GM12892 (cell line): ENCODE results near the gene RASSF10.

Source experiments
- POLR2A ChIP-seq: IDR thresholded peaks from 2 replicates; pipeline ENCODE4 v1.6.1; 2011; ENCODE audit warnings: low read depth, low read length, control low read depth
- POLR2AphosphoS5 ChIP-seq: IDR thresholded peaks from 2 replicates; pipeline ENCODE4 v1.6.1; 2011; ENCODE audit warnings: low read depth, low read length, control low read depth

GRCh38 chr11:13015753-13016152, 6.6 kb downstream of the RASSF10 start:
- TF ChIP-seq POLR2AphosphoS5 = no peak
- no peak for TF ChIP-seq POLR2A
